SK-N-SH (cell line): Measurements from ENCODE around the gene AJUBA.

ENCODE experiments used
- CTCF ChIP-seq: fragments of 200-600 bp; sonication (generic); IDR thresholded peaks from 2 replicates; pipeline ENCODE4 v1.6.1; 2017; ENCODE audit warnings: antibody characterized with exemption, mild to moderate bottlenecking, moderate library complexity
- ELF1 ChIP-seq: IDR thresholded peaks from 2 replicates; pipeline ENCODE4 v1.4.0; 2012
- EP300 ChIP-seq, 2 experiments: IDR thresholded peaks; 2 replicates each; pipeline versions ENCODE4 v1.4.0 to v1.6.1; 2012; ENCODE audit warnings: borderline replicate concordance in 1 of 2, low read depth in 1 of 2, low read length in 1 of 2
- FOXJ3 ChIP-seq: sonication (generic); formaldehyde crosslinking; IDR thresholded peaks from 2 replicates; pipeline ENCODE4 v1.5.1; 2020; ENCODE audit warnings: mild to moderate bottlenecking, missing genetic modification reagents
- GABPA ChIP-seq: IDR thresholded peaks from 2 replicates; pipeline ENCODE4 v1.4.0; 2012; ENCODE audit warnings: low read depth, mild to moderate bottlenecking
- MXI1 ChIP-seq: IDR thresholded peaks from 2 replicates; pipeline ENCODE4 v1.6.1; 2012; ENCODE audit warnings: mild to moderate bottlenecking, low read depth, low read length, improper control_type of control experiment
- NFIC ChIP-seq: IDR thresholded peaks from 2 replicates; pipeline ENCODE4 v1.4.0; 2012; ENCODE audit warnings: borderline replicate concordance
- NRF1 ChIP-seq: IDR thresholded peaks from 2 replicates; pipeline ENCODE4 v1.6.1; 2012; ENCODE audit warnings: low read depth, mild to moderate bottlenecking, low read length
- TAF1 ChIP-seq: IDR thresholded peaks from 2 replicates; pipeline ENCODE4 v1.6.1; 2012; ENCODE audit warnings: low read depth, mild to moderate bottlenecking, low read length, moderate library complexity, borderline replicate concordance
- USF2 ChIP-seq: fragments of 150-350 bp; IDR thresholded peaks from 2 replicates; pipeline ENCODE4 v1.6.1; 2017; ENCODE audit warnings: antibody characterized with exemption, low read length, low read depth, borderline replicate concordance
- YY1 ChIP-seq: IDR thresholded peaks from 2 replicates; pipeline ENCODE4 v1.4.0; 2012; ENCODE audit warnings: low read depth, mild to moderate bottlenecking
- ZBTB33 ChIP-seq: IDR thresholded peaks from 2 replicates; pipeline ENCODE4 v1.4.0; 2012; ENCODE audit warnings: low read depth, borderline replicate concordance

- no peak for TF ChIP-seq TAF1
- TF ChIP-seq YY1 = no peak
- TF ChIP-seq ZBTB33 = no peak
- TF ChIP-seq ELF1 = no peak
- TF ChIP-seq GABPA = no peak
- TF ChIP-seq EP300 (IDR thresholded peaks at IDR 0.05; ENCODE audit: borderline replicate concordance in 1 of 2, low read depth in 1 of 2, low read length in 1 of 2) = no peak
- TF ChIP-seq CTCF = no peak
- TF ChIP-seq MXI1 = no peak
- TF ChIP-seq NFIC = no peak
- TF ChIP-seq NRF1 = no peak
- TF ChIP-seq FOXJ3 (CRISPR knock-in tag) = no peak
- TF ChIP-seq USF2 = no peak
Observed at GRCh38 chr14:22935156-22935555, 47.2 kb downstream of the AJUBA start.
